Esophagus (tissue), 2 donors: ENCODE data around the gene LSM12. TPM values are rescaled to one million over a fixed set of nuclear protein-coding genes. Genes with fewer than 3 reads are reported as not detected.

Source experiments
- H3K27ac ChIP-seq, 2 donors: one replicate each; pipeline ENCODE4 v1.5.1; 2013; ENCODE audit warnings: low read depth in 2 of 2, mild to moderate bottlenecking in 2 of 2, inconsistent platforms in 1 of 2, low read length in 1 of 2, moderate library complexity in 1 of 2
- H3K27me3 ChIP-seq, 2 donors: one replicate each; pipeline ENCODE4 v1.6.1; 2013; ENCODE audit warnings: low read length in 2 of 2, control low read depth in 1 of 2, mild to moderate bottlenecking in 1 of 2; ENCODE audit not compliant: insufficient read depth in 2 of 2, control insufficient read depth in 1 of 2
- H3K36me3 ChIP-seq, 2 donors: one replicate each; pipeline ENCODE4 v1.6.1; 2013; ENCODE audit warnings: low read length in 1 of 2; ENCODE audit not compliant: control insufficient read depth in 2 of 2, insufficient read depth in 2 of 2
- H3K4me1 ChIP-seq, 2 donors: one replicate each; pipeline ENCODE4 v1.6.1; 2013; ENCODE audit warnings: low read length in 1 of 2; ENCODE audit not compliant: control insufficient read depth in 2 of 2, insufficient read depth in 2 of 2
- H3K4me3 ChIP-seq, 2 donors: one replicate each; pipeline ENCODE4 v1.5.1; 2013; ENCODE audit warnings: low read length in 2 of 2, mild to moderate bottlenecking in 2 of 2, low read depth in 1 of 2, moderate library complexity in 1 of 2
- H3K9me3 ChIP-seq, 2 donors: one replicate each; pipeline ENCODE4 v1.6.1; 2013; ENCODE audit warnings: mild to moderate bottlenecking in 2 of 2, low read depth in 1 of 2, low read length in 1 of 2, moderate library complexity in 1 of 2; ENCODE audit not compliant: control insufficient read depth in 2 of 2, insufficient read depth in 1 of 2
- WGBS, 2 donors: extraction: QIAGEN DNeasy Blood & Tissue Kit; methylation state at CpG; one replicate each; pipeline ENCODE4 v1.1.7; 2013; 5-methylcytosine and 5-hydroxymethylcytosine counted together
- polyA plus RNA-seq, 2 donors: library from polyadenylated mRNA; stranded (reverse); fragments of 200-250 nt; gene quantifications; one replicate each; pipeline ENCODE4 v1.2.3, GENCODE V29; 2013
- donor health status: healthy with polysubstance abuse.
- donor health status: Bipolar disorder and iron deficiency.

The LSM12 gene
- polyA plus RNA-seq, result 10 to 100 TPM; 25.4 to 46.9 TPM

GRCh38 chr17:44066204-44066930, at the start of gene LSM12:
Gene LSM12 (minus strand): TSS chr17:44066671. CDS start chr17:44066587, 84 bp downstream.
- H3K4me3 ChIP-seq, result peak within 1 kb of the TSS; percentile 69 to 74
- peak within 1 kb of the TSS; percentile 87 to 94 for H3K27ac ChIP-seq
- H3K4me1 ChIP-seq, result peaks cover 0 to 3% of the 10 kb centered on the region in 2 donors
- H3K9me3 ChIP-seq, result no peaks in the 10 kb centered on the region
- no peaks in the 10 kb centered on the region for H3K27me3 ChIP-seq
- peaks cover 0 to 2% of the 10 kb centered on the region in 2 donors for H3K36me3 ChIP-seq
- WGBS, 2 donors, result 0% methylated on average over 61 to 65 of the region's 65 CpGs

- no peak overlapping the region for H3K4me3 ChIP-seq
- H3K36me3 ChIP-seq, result peaks cover 9 to 10% of the 10 kb centered on the region in 2 donors
- WGBS, 2 donors, result 61 to 63% methylated on average over 11 of the region's 11 CpGs
- no peaks in the 10 kb centered on the region for H3K27me3 ChIP-seq
- peaks cover 18 to 44% of the 10 kb centered on the region in 2 donors for H3K4me1 ChIP-seq
- no peak overlapping the region for H3K27ac ChIP-seq
- H3K9me3 ChIP-seq, result no peaks in the 10 kb centered on the region
Observed at GRCh38 chr17:44115585-44116415, 49.3 kb upstream of the LSM12 start.

- Histone ChIP-seq H3K9me3 (no peaks in the 10 kb centered on the region), H3K4me1 (peaks cover 23 to 55% of the 10 kb centered on the region in 2 donors), H3K36me3 (peaks cover 9 to 10% of the 10 kb centered on the region in 2 donors), H3K27ac (peak overlapping the region; percentile 68 to 91), H3K27me3 (no peaks in the 10 kb centered on the region), H3K4me3 (no peak overlapping the region)
- 65 to 73% methylated on average over 9 of the region's 9 CpGs for WGBS, 2 donors
Observed at GRCh38 chr17:44113868-44114840, 47.7 kb upstream of the LSM12 start.

GRCh38 chr17:44113382-44113781, 46.9 kb upstream of the LSM12 start:
- Histone ChIP-seq H3K9me3 (no peaks in the 10 kb centered on the region), H3K4me1 (peaks cover 27 to 53% of the 10 kb centered on the region in 2 donors), H3K27me3 (no peaks in the 10 kb centered on the region), H3K4me3 (no peak overlapping the region), H3K36me3 (peaks cover 9 to 10% of the 10 kb centered on the region in 2 donors), H3K27ac (peak overlapping the region; percentile 68 to 91)
- whole genome bisulfite sequencing, 2 donors, result 79 to 100% methylated on average over 1 of the region's 1 CpG

- Histone ChIP-seq H3K4me1 (peaks cover 32 to 58% of the 10 kb centered on the region in 2 donors), H3K9me3 (no peaks in the 10 kb centered on the region), H3K36me3 (peaks cover 9 to 10% of the 10 kb centered on the region in 2 donors), H3K4me3 (no peak overlapping the region), H3K27ac (peak overlapping the region; percentile 68 to 91), H3K27me3 (no peaks in the 10 kb centered on the region)
- WGBS, 2 donors, result 64 to 67% methylated on average over 4 of the region's 4 CpGs
Observed at GRCh38 chr17:44112284-44113280, 46.1 kb upstream of the LSM12 start.

- peaks cover 32 to 58% of the 10 kb centered on the region in 2 donors for H3K4me1 ChIP-seq
- WGBS, 2 donors, result 60 to 61% methylated on average over 3 of the region's 3 CpGs
- H3K9me3 ChIP-seq, result no peaks in the 10 kb centered on the region
- H3K27me3 ChIP-seq, result no peaks in the 10 kb centered on the region
- H3K27ac ChIP-seq, result peak overlapping the region; percentile 69 to 91
- no peak overlapping the region for H3K4me3 ChIP-seq
- peaks cover 4 to 8% of the 10 kb centered on the region in 2 donors for H3K36me3 ChIP-seq
Observed at GRCh38 chr17:44111777-44112176, 45.3 kb upstream of the LSM12 start.

- Histone ChIP-seq H3K27ac (peak overlapping the region; percentile 69 to 91), H3K9me3 (no peaks in the 10 kb centered on the region), H3K27me3 (no peaks in the 10 kb centered on the region), H3K36me3 (peaks cover 4 to 8% of the 10 kb centered on the region in 2 donors), H3K4me3 (peak overlapping the region; percentile 43 to 59), H3K4me1 (peaks cover 32 to 58% of the 10 kb centered on the region in 2 donors)
- WGBS, 2 donors, result 7% methylated on average over 27 to 28 of the region's 28 CpGs
Observed at GRCh38 chr17:44110823-44111633, 44.6 kb upstream of the LSM12 start.
